HG03039 (cell line): ENCODE data around the gene HSPA4.

ENCODE experiments used
- ATAC-seq: cut with Tn5 transposase; IDR thresholded peaks from one replicate; pipeline ENCODE4 v1.9.1; 2021; ENCODE audit warnings: mild to moderate bottlenecking, moderate library complexity; ENCODE audit not compliant: unreplicated experiment

Gene HSPA4

DNA sequence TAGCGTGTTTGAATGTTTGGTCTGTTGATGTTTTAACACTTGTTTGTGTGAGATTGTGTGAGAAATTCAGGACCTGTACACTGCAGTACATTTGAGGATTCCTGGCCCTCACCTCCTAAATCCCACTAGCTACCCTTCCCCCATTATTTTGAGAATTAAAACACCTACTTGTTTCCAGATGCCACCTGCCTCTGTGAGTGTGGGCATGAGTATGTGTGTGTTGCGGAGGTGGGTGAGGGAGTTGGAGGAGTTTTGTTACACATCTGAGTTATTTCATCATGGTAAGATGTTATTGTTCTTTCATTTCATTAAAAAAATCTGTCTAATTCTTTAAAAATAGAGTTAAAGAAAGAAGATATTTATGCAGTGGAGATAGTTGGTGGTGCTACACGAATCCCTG lies 36.3 kb downstream of the HSPA4 start:
- no peak for ATAC-seq

DNA sequence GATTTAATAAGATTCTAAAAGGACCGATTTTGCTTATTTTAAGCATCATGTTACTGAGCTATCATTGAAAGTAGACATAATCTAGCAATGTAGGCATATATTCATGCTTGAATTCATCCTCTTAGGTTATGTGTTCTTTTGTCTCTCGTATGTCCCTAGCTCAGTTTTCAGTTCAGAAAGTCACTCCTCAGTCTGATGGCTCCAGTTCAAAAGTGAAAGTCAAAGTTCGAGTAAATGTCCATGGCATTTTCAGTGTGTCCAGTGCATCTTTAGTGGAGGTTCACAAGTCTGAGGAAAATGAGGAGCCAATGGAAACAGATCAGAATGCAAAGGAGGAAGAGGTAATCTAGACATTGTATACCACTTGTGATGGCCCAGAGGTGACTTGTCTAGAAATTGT lies 39.2 kb downstream of the HSPA4 start:
- ATAC-seq: no peak

DNA sequence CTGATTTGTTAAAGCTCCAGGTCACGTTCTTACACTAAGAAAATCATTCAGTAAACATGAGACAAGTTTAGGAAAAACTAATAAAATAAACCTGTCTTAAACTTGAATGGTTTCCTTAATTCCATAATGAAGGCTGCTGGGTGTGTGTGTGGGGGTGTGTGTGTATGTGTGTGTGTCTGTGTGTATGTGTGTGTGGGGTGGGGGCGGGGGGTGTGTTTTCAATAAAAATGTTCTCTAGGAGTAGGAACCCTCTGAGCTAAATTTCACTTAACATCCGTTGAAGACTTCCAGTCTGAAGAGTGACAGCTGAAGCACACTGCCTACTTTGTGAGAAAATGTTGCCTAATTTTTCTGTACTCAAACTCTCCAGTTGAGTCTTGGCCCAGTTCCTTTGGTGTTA lies 54.5 kb downstream of the HSPA4 start:
- no peak for ATAC-seq

DNA sequence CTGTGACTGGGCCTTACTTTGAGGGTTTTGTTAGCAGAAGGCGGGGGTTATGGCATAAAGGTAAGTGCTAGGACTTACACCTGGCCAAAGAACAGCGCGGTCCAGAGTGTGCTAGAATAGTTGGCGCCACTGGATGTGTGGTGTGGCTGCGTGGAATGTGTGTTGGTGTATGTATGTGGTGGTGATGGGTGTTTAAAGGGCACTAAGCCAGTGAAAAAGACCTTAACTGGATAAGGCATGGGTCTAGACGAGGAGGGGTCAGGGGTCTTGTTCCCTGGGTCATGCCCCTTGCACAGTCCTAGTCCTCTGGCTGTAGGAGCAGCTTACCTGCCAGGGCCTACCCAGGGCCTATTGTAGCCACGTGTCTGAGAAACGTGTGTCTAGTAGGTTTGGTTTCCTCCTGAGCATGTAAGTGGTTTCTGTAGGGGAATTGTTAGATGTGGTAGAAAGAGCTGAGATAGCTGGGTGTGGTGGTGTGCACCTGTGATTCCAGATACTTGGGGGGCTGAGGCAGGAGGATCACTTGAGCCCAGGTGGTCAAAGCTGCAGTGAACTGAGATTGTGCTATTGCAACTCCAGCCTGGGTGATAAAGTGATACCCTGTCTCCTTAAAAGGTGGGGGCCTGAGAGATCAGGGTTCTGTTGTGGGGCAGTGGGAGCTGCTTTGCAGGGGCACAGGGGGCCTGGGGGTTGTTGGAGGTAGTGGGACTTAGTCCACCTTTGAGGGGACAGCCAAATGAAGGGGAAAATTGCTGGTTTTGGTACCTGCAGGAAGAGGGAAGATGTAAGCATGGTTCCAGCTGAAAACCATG lies 55.2 kb downstream of the HSPA4 start:
- ATAC-seq: no peak

DNA sequence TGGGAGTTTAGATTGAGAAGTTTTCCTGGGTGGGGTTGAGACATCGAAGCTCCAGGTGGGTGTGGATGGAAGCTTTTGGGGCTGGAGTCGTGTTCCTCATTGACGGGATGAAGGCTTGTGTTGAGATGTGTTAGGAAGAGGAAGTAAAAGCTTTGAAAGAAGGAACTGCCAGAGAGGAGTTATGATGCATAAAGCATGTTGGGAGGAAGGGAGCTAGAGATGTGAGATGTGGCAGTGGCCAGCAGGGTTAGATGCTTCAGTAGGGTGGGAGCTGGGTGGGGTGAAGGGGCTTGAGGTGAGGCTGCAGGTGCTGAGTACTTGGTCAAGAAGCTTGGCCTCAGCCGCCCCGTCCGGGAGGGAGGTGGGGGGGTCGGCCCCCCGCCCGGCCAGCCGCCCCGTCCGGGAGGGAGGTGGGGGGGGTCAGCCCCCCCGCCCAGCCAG lies 56.7 kb downstream of the HSPA4 start:
- ATAC-seq: no peak

DNA sequence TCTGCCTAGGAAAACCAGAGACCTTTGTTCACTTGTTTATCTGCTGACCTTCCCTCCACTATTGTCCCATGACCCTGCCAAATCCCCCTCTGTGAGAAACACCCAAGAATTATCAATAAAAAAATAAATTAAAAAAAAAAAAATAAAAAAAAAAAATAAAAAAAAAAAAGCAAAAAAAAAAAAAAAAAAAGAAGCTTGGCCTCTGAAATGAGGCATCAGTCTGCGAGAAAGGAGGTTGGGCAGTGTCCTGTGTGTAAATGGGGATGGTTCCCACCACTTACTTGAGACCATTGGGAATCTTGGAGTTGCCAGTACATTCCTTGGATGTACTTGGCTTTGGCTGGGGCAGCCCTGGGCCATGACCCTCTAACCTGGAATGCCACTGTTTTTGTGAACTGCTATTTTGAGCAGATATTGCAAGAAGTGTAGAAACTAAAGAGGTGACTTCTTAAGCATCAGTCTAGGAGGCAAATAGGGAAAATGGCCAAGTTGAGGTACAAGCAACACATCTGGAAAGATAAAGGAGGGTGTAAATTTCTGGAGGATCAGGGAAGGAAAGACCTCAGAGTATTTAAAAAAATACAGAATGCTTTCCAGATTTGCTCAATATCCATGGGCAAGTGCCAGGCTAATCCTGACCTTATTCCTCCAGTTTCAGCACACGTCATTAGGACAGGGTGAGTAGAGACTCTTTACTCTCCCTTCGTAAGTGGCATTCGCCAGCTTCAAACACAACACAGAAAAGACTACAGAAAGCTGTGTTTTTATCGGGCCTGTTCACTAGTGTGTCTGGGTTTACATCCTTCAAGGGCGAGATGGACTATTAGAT lies 58.1 kb downstream of the HSPA4 start:
- no peak for ATAC-seq

DNA sequence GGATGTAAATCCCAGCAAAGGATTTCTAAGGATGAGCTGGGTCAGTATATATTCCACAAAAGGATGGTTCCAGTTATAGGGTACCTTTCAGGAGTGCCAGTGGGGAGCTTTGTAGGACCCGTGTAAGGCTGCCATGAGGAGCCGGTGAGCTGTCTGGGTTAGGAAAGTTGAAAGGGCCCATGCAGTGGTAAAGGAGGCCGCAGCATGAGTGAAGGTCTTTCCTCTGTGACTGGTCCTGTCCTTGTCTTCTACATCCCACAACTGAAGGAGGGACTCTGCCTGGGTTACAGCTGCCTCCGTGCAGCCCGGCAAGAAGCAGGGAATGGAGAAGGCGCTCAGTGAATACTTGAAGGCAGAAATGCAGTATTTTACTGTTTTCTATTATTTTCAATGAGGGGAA lies 58.9 kb downstream of the HSPA4 start:
- ATAC-seq: no peak

DNA sequence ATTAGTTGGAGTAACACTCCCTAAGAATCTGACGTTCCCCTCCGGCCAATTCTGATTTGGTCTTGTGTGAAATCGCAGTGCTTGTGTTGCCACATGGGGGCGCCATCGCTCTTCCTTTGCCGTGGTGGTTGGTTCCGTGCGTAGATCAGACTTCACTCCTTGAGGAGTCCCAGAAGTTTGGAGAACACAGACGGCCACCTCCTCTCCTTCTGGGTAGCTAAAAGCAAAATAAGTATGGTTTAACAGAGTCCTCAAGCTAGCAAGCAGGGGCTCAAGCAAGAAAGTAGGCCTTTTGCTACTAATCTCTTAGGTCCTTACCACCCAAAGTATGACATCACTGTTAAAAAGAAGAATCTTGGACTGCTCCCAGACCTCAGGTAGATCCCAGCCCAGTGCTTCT lies 59.5 kb downstream of the HSPA4 start:
- ATAC-seq: peak; percentile 53

DNA sequence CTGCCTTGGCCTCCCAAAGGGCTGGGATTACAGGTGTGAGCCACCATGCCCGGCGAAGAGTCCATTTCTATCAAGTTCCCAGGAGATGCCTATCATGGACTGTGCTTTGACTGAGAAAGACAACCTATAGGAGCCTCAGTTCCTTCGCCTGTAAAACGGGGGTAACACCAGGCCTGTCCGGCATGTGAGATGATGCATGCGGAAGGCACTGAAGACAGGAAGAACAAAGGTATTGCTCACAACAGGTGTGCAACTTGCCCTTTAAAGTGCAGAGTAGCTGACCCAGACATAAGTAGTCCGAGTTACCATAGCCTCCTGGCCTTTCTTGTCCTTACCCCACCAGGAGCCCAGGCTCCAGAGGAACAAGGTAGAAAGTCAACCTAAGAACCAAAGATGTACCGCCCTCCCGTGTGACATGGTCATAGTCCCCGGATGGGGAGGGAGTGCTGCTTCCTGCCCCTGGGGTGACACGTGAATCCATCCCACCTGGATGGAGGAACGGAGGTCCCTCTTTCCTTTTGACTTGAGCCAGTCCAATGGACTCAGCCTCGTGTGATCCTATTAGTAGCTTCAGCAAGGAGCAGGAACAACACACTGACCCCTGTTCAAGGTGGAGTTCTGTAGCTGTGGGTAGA lies 60.3 kb downstream of the HSPA4 start:
- ATAC-seq: no peak

DNA sequence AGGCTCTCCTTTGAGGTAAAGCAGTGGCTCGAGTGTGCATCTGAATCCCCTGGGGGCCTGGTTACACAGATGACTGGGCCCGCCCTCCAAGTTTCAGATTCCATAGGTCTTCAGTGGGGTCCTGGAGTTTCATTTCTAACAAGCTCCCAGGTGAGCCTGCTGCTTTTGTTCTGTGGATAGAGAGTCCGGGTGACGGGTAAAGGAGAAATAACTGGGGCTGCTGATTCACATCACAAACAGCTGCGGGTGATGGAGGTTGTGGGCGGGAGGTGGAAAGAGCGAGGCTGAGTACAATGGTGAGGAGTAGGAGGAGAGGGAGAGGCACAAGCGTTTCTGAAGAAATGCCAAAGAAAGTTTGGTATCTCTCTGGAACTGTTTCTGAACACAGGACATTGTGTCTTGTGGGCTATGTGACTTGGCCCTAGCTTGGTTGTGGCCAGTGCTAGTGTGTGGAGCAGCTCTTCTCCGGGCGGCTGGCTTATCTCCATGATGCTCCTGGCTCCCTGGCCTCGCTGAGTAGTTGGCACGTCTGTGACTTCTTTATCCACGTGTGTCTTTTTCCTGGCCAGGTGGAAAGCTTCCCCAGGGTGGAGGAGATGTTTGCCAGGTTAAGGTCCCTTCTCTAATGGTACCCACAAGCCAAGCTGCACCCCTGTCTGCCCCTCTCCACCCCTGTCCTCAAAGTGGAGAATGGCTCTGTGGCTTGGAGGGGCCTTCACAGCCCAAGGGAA lies 61.7 kb downstream of the HSPA4 start:
- no peak for ATAC-seq

DNA sequence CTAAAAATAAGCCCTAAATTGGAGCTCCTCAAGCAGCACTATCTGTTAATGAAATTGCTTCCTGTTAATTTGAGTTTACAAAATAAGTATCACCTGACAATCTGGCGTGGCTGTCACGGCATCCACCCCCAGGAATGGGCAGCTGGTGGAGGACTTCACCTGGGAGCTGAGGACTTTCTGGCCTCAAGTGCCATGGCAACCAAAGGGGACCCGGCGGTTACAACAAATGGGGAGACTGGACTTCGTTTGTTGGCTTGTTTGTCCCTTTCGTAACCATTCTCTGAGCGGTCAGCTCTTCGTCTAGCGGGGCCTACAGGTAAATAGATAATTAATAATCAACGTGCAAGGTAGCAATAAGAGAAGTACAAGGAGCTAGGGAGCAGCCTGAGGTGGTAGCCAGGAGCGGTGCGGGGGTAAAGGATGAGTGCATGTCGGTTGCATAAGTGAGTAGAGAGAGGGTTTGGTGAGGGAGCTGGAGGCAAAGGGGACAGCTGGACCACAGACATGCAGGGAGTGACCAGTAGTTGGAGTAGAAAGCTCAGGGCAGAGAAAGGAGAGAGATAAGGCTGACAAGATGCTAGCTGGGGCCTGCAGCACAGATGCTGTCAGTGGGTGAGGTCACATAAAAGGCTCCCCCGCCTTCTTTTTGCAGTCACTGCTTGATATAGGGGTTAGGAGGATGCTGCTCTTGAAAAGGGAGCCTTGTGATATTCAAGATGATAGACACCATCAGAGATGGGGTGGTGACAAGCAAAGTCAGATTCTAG lies 62.5 kb downstream of the HSPA4 start:
- no peak for ATAC-seq

DNA sequence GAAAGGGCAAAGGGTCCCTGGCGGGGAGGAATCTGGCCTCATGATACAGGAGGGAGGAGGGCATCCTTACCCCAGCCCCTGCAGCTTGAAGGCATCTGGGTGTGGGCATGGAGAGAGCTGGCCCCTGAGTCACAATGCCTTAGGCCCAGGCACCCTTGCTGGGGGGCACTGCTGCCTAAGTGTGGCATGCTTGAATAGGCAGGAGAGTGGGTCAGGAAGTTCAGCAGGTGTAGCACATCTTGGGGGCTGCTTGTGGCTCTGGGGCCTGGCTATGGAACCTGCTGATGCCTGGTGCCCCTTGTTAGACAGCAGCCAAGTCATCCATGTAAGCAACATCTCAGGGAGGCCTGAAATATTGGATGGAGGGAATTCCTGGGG lies 63.1 kb downstream of the HSPA4 start:
- ATAC-seq: no peak

DNA sequence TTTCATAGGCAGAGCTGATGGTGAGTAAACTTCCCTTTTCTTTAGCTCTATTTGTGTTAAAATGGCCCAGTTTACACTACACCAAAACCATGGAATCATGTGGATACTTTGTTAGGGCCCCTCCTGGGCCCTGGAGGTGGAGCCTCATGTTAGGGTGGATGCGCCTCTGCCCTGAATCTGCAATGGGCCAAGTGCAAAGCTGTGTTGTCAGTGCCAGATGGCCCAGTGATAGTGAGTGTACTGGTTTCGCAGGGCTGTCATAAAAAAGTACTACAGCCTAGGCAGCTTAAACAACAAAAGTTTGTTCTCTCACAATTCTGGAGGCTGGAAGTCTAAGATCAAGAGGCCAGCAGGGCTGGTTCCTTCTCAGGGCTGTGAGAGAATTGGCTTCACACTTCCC lies 64.8 kb downstream of the HSPA4 start:
- no peak for ATAC-seq

DNA sequence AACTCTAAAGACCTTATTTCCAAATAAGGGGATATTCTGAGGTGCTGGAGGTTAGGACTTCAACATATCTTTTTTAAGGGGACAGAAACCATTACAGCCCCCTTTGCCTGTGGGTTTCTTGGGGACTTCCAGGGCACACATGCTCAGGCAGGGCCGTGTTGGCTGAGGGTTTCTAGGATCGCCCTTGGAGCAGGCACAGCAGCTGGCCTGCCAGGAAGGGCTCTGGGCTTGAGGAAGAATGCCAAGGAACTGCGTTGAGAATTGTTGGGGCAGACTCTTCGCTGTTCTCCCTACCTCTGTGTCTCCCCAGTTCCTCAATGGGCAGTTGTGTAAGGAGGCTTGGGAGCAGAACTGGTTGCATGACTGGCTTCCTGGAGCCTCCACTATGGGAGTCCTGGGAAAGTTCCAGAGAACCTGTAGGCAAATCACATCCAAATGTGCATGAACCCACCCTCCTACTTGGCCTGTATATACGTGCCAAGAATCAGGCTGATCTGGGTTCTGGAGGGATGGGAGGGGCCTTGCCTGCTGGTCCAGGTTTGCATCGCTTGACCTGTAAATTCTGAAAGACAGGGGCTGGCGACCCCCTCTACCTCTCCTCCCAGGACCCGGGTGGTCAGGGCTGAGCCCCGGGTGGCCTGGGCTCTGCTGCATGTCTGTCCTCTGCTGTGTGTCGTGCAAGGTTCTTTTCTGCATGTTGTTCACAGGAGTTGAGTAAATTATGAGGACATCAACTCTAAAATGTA lies 65.5 kb downstream of the HSPA4 start:
- ATAC-seq: no peak

DNA sequence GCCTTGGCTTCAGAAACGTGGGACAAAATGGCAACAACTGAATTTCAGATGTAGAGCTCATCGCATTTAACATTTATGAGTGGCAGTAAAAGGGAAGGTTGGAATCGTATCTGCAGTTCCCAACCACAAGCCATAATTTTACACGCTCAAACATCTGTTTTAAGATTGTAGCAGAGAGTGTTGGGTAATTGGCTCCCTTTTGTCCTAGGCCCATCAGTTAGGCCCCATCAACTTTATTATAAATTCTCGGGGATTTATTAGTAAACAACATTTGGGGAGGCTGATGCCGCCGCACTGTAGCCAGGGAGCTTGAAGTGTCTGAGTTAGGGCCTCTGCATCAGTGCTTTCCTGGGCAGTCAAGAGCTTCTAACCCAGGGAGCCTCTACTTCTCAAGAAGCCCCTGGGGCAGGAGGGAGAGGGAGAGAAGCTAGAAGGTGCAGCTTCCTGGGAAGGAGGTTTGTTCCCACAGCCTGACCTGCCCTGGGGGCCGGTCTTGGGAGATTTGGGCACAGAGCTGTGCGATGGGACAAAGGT lies 66.2 kb downstream of the HSPA4 start:
- ATAC-seq: no peak

DNA sequence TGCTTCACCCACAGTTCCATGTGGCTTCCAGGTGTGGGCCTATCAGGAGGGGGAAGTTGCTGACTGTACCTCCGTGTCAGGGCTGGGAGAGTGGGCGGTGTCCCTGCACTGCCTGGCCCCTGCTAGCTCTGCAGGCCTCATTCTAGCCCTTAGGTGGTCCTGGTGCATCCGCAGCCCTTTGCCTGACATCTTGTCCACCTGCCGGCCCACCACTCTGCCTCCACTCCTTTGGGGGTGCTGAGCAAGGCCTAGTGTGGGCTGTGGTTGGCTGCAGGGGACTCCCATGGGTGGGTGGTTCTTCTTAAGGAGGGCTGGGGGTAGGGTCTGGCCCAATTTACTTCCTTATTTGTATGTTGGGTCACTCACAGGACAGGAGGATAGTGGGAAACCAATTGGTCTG lies 66.9 kb downstream of the HSPA4 start:
- no peak for ATAC-seq

DNA sequence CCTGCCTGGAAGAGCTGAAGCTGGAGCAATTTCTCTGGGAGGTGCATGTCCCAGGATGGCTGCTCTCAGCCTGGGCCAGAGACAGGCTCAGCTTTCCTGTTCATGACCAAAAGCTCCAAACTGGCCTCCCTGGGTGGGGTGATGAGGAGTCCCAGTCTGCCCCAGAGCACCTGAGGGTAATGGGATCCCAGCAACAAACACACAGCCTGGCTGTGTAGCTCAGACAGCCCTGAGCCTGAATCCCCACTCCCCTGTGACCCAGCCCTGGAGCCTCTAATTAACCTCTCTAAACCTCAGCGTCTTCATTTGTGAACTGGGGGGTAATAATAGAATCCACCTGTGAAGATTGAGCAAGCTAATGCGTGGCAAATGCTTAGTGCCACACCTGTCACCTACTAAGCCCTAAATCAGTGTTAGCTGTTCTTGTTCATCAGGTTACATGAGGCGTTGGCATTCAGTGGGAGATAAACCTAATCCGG lies 67.5 kb downstream of the HSPA4 start:
- no peak for ATAC-seq

DNA sequence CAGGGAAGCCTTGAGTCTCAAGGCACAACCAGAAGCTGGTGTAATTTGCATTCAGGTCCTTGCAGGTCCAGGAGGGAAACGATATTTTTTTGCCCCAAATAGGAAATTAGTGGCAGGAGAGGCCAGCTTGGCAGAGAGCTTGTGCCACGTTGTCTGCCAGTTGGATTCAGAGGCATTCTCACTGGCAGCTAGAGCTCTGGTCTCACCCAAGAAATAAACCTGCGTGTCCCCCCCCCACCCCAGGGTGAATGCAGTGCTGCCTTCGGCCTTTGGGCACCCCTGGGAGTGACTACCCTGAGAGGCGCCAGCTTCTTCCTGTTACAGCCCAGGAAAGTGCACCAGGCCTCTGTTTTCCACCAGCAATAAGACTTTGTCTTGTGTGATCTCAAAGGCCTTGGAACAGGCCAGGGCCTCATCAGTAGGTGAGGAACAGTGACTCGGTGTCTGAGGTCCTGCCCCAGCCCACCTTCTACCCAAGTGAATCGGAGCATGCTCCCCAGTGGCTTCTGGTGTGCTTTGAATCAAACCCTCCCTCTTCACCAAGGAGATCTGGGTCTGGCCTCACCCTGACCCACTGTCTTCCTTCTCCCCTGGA lies 68.4 kb downstream of the HSPA4 start:
- ATAC-seq: no peak

DNA sequence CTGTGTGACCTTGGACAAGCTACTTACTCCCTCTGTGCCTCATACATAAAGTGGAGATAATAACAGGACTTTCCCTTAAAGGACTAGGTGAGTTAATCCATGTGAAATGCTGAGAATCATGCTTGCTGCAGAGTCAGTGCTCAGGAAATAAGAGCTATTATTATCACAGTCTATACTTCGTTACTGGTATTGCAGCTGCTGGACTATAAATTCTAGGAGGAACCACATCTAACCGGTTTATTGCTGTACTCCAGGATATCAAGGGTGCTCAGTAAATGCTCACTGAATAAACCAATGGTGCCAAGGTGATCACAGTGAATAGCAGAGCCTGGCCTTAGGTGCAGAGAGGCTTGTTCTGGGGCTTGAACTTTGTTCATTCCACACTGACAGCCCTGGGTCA lies 69.3 kb downstream of the HSPA4 start:
- no peak for ATAC-seq
